GM21390 (cell line): ENCODE data around the gene COMMD9.
"Not testable (repeated sequence)": the region's sequence is repeated elsewhere in the genome, so short reads cannot be mapped to it uniquely, and the experiment has no call there.

ENCODE experiments used
- ATAC-seq: cut with Tn5 transposase; IDR thresholded peaks from one replicate; pipeline ENCODE4 v1.9.1; 2021; ENCODE audit not compliant: unreplicated experiment

COMMD9 gene

GRCh38 chr11:36289226-36289852, at the start of gene COMMD9:
COMMD9 (minus strand) TSS chr11:36289424; CDS start chr11:36289412, 12 bp downstream.
- ATAC-seq: peak; percentile 99

GRCh38 chr11:36333897-36334296, 44.7 kb upstream of the COMMD9 start:
- no peak for ATAC-seq

- ATAC-seq: no peak
Observed at GRCh38 chr11:36333468-36333867, 44.2 kb upstream of the COMMD9 start.

- no peak for ATAC-seq
Observed at GRCh38 chr11:36330411-36330810, 41.2 kb upstream of the COMMD9 start.

GRCh38 chr11:36328966-36329673, 39.9 kb upstream of the COMMD9 start:
- ATAC-seq: no peak

- ATAC-seq: peak; percentile 88
Observed at GRCh38 chr11:36326524-36327419, 37.5 kb upstream of the COMMD9 start.

GRCh38 chr11:36325403-36325802, 36.2 kb upstream of the COMMD9 start:
- not testable (repeated sequence) for ATAC-seq

GRCh38 chr11:36324956-36325355, 35.7 kb upstream of the COMMD9 start:
- ATAC-seq: not testable (repeated sequence)

GRCh38 chr11:36317992-36318391, 28.8 kb upstream of the COMMD9 start:
- no peak for ATAC-seq

GRCh38 chr11:36316049-36316448, 26.8 kb upstream of the COMMD9 start:
- ATAC-seq: no peak

- no peak for ATAC-seq
Observed at GRCh38 chr11:36314434-36314767, 25.2 kb upstream of the COMMD9 start.

GRCh38 chr11:36313750-36314433, 24.7 kb upstream of the COMMD9 start:
- ATAC-seq: no peak

GRCh38 chr11:36312611-36313472, 23.6 kb upstream of the COMMD9 start:
- no peak for ATAC-seq

GRCh38 chr11:36311926-36312595, 22.8 kb upstream of the COMMD9 start:
- no peak for ATAC-seq

GRCh38 chr11:36309779-36310178, 20.6 kb upstream of the COMMD9 start:
- ATAC-seq: no peak

GRCh38 chr11:36308577-36308976, 19.4 kb upstream of the COMMD9 start:
- no peak for ATAC-seq

GRCh38 chr11:36306888-36307287, 17.7 kb upstream of the COMMD9 start:
- ATAC-seq: no peak

- ATAC-seq: no peak
Observed at GRCh38 chr11:36305047-36305446, 15.8 kb upstream of the COMMD9 start.

GRCh38 chr11:36304351-36304750, 15.1 kb upstream of the COMMD9 start:
- ATAC-seq: no peak

- no peak for ATAC-seq
Observed at GRCh38 chr11:36300650-36301049, 11.4 kb upstream of the COMMD9 start.
